Esophagus squamous epithelium (tissue), 4 donors: Measurements from ENCODE around the gene RPA1.

Experiments
- POLR2A ChIP-seq, 4 donors: fragments of 450-650 bp; IDR thresholded peaks; one replicate each; pipeline ENCODE4 v1.6.1; 2017; ENCODE audit warnings: antibody characterized with exemption in 4 of 4, mild to moderate bottlenecking in 4 of 4, moderate library complexity in 3 of 4
- TF ChIP-seq, protein P1 (sequence below), 6 experiments: fragments of 450-650 bp in 4 of 6; fragments of 200-600 bp in 2 of 6; sonication (generic) in 2 of 6; IDR thresholded peaks; one replicate each; pipeline ENCODE4 v1.5.1; 2016 to 2019; ENCODE audit warnings: antibody characterized with exemption in 6 of 6, mild to moderate bottlenecking in 4 of 6, moderate library complexity in 4 of 6

DNA sequence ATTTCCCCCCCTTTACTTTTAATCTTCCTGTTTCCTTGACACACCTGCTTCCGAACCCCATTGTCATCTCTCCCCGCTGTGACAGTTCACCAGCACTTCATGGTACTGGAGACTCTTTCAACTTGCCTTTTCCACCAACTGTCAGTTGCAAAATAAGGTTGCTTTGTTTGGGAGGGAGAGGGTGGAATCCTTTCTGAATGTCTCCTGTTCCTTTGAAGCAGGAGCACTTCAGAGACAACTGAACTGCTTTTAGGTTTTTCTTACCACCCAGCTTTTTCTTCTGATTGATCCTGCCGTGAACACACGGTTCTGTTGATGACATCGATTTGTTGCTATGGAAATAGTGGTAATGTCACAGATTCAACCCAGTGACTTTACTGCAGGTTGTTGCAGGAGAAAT, 42.0 kb downstream of the RPA1 start:
- TF ChIP-seq, protein P1, sequence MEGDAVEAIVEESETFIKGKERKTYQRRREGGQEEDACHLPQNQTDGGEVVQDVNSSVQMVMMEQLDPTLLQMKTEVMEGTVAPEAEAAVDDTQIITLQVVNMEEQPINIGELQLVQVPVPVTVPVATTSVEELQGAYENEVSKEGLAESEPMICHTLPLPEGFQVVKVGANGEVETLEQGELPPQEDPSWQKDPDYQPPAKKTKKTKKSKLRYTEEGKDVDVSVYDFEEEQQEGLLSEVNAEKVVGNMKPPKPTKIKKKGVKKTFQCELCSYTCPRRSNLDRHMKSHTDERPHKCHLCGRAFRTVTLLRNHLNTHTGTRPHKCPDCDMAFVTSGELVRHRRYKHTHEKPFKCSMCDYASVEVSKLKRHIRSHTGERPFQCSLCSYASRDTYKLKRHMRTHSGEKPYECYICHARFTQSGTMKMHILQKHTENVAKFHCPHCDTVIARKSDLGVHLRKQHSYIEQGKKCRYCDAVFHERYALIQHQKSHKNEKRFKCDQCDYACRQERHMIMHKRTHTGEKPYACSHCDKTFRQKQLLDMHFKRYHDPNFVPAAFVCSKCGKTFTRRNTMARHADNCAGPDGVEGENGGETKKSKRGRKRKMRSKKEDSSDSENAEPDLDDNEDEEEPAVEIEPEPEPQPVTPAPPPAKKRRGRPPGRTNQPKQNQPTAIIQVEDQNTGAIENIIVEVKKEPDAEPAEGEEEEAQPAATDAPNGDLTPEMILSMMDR (IDR thresholded peaks at IDR 0.05): no peak
- TF ChIP-seq POLR2A (IDR thresholded peaks at IDR 0.05): no peak
